Esophagus squamous epithelium (tissue), 5 donors: ENCODE measurements around the gene CAMTA1. TPM values are rescaled to one million over a fixed set of nuclear protein-coding genes. Genes with fewer than 3 reads are reported as not detected.

ENCODE experiments used
- DNase-seq: peaks from one replicate; lab custom pipeline; 2025; lab: John Stamatoyannopoulos, UW
- H3K27ac ChIP-seq, 4 donors: fragments of 200-600 bp; sonication (generic); one replicate each; pipeline ENCODE4 v1.5.1; 2016 to 2019; ENCODE audit warnings: mild to moderate bottlenecking in 1 of 4
- H3K27me3 ChIP-seq, 4 donors: fragments of 200-600 bp; sonication (generic); 1 replicate in 3 of 4; 2 replicates in 1 of 4; pipeline versions ENCODE4 v1.5.1 to v1.6.0; 2017 to 2021; ENCODE audit warnings: antibody characterized with exemption in 1 of 4
- H3K36me3 ChIP-seq, 3 donors: fragments of 200-600 bp; sonication (generic); one replicate each; pipeline ENCODE4 v1.5.1; 2016 to 2019
- H3K4me1 ChIP-seq, 3 donors: fragments of 200-600 bp; sonication (generic); one replicate each; pipeline ENCODE4 v1.5.1; 2017 to 2019
- H3K4me3 ChIP-seq, 4 donors: fragments of 200-600 bp; sonication (generic); 1 replicate in 3 of 4; 2 replicates in 1 of 4; pipeline ENCODE4 v1.5.1; 2016 to 2019; ENCODE audit warnings: mild to moderate bottlenecking in 2 of 4, moderate library complexity in 1 of 4
- H3K9me3 ChIP-seq, 3 donors: fragments of 200-600 bp; sonication (generic); one replicate each; pipeline ENCODE4 v1.5.1; 2016 to 2019
- CTCF ChIP-seq, 6 experiments: fragments of 450-650 bp in 4 of 6; fragments of 200-600 bp in 2 of 6; sonication (generic) in 2 of 6; IDR thresholded peaks; one replicate each; pipeline ENCODE4 v1.5.1; 2016 to 2019; ENCODE audit warnings: antibody characterized with exemption in 6 of 6, mild to moderate bottlenecking in 4 of 6, moderate library complexity in 4 of 6
- POLR2A ChIP-seq, 4 donors: fragments of 450-650 bp; IDR thresholded peaks; one replicate each; pipeline ENCODE4 v1.6.1; 2017; ENCODE audit warnings: antibody characterized with exemption in 4 of 4, mild to moderate bottlenecking in 4 of 4, moderate library complexity in 3 of 4
- WGBS, 2 donors: methylation state at CpG; one replicate each; pipeline ENCODE4 v1.1.5; 2018; 5-methylcytosine and 5-hydroxymethylcytosine counted together
- intact Hi-C: fragments of 100-400 bp; cut with DNase I; formaldehyde crosslinking; loops from one replicate; pipeline ENCODE4 v1.15.0; 2022
- total RNA-seq, 4 donors: library from RNA; depleted of rRNA; stranded (reverse); fragments of >200 nt; gene quantifications; one replicate each; pipeline ENCODE4 v1.1.0, GENCODE V29; 2016
- donor health status: DM: yes; HTN: yes; CAD: no.

The CAMTA1 gene
- total RNA-seq, 4 donors from 2014 or later, result 31.3 to 77.4 (median 45.9) TPM

GRCh38 chr1:7207875-7208646 lies 422.8 kb downstream of the CAMTA1 start:
- H3K4me1 ChIP-seq, result no peaks in the 10 kb centered on the region
- no peak overlapping the region for H3K4me3 ChIP-seq
- H3K9me3 ChIP-seq, result no peaks in the 10 kb centered on the region
- no peaks in the 10 kb centered on the region for H3K36me3 ChIP-seq
- no peak overlapping the region for H3K27ac ChIP-seq
- no peak for DNase-seq
- intact Hi-C loops, result no loop called here
- H3K27me3 ChIP-seq, result peaks cover 0 to 37% (median 0%) of the 10 kb centered on the region in 4 donors
- TF ChIP-seq CTCF (IDR thresholded peaks at IDR 0.05), result peak in 5 of 6 experiments; percentile 19 to 69 (median 31)
- no peak for TF ChIP-seq POLR2A (IDR thresholded peaks at IDR 0.05)
- 32 to 41% methylated on average over 6 of the region's 6 CpGs for WGBS, 2 donors

- TF ChIP-seq POLR2A (IDR thresholded peaks at IDR 0.05), result no peak
- TF ChIP-seq CTCF (IDR thresholded peaks at IDR 0.05), result no peak
- Histone ChIP-seq H3K36me3 (no peaks in the 10 kb centered on the region), H3K4me1 (no peaks in the 10 kb centered on the region), H3K27me3 (peaks cover 0 to 37% (median 0%) of the 10 kb centered on the region in 4 donors), H3K27ac (no peak overlapping the region), H3K9me3 (no peaks in the 10 kb centered on the region), H3K4me3 (no peak overlapping the region)
- intact Hi-C loops, result no loop called here
- DNase-seq, result no peak
- WGBS, 2 donors, result 85 to 86% methylated on average over 7 of the region's 7 CpGs
These were observed 423.5 kb downstream of the CAMTA1 start for GRCh38 chr1:7208647-7209180.

- no peak for DNase-seq
- H3K9me3 ChIP-seq, result no peaks in the 10 kb centered on the region
- H3K4me1 ChIP-seq, result no peaks in the 10 kb centered on the region
- H3K27ac ChIP-seq, result no peak overlapping the region
- TF ChIP-seq POLR2A (IDR thresholded peaks at IDR 0.05) (no peak), CTCF (IDR thresholded peaks at IDR 0.05) (no peak)
- peaks cover 0 to 37% (median 0%) of the 10 kb centered on the region in 4 donors for H3K27me3 ChIP-seq
- H3K36me3 ChIP-seq, result no peaks in the 10 kb centered on the region
- intact Hi-C loops, result no loop called here
- 65 to 78% methylated on average over 3 of the region's 3 CpGs for WGBS, 2 donors
- no peak overlapping the region for H3K4me3 ChIP-seq
These were observed 424.1 kb downstream of the CAMTA1 start for GRCh38 chr1:7209336-7209735.

GRCh38 chr1:7218210-7218832 lies 433.1 kb downstream of the CAMTA1 start:
- no peak for TF ChIP-seq POLR2A (IDR thresholded peaks at IDR 0.05)
- TF ChIP-seq CTCF (IDR thresholded peaks at IDR 0.05), result peak in 5 of 6 experiments; percentile 49 to 71 (median 61)
- DNase-seq, result no peak

GRCh38 chr1:7219031-7219430 lies 433.8 kb downstream of the CAMTA1 start:
- Histone ChIP-seq H3K27ac (no peak overlapping the region), H3K36me3 (no peaks in the 10 kb centered on the region), H3K4me3 (no peak overlapping the region), H3K27me3 (peaks cover 0 to 8% (median 0%) of the 10 kb centered on the region in 4 donors), H3K9me3 (no peaks in the 10 kb centered on the region), H3K4me1 (no peaks in the 10 kb centered on the region)
- 62 to 69% methylated on average over 7 to 10 of the region's 10 CpGs for WGBS, 2 donors
- no peak for TF ChIP-seq POLR2A (IDR thresholded peaks at IDR 0.05)
- intact Hi-C loops, result no loop called here
- DNase-seq, result no peak

More at GRCh38 chr1:7218210-7218832, 433.1 kb downstream of the CAMTA1 start:
- H3K4me1 ChIP-seq, result no peaks in the 10 kb centered on the region
- no peak overlapping the region for H3K27ac ChIP-seq
- H3K36me3 ChIP-seq, result no peaks in the 10 kb centered on the region
- no peak overlapping the region for H3K4me3 ChIP-seq
- WGBS, 2 donors, result 19 to 20% methylated on average over 9 of the region's 9 CpGs
- intact Hi-C loops, result no loop called here
- no peaks in the 10 kb centered on the region for H3K9me3 ChIP-seq
- H3K27me3 ChIP-seq, result peaks cover 0 to 8% (median 0%) of the 10 kb centered on the region in 4 donors
